Pulmonary artery endothelial cell (primary cell): ENCODE data around the gene GLIS2. TPM values are rescaled to one million over a fixed set of nuclear protein-coding genes. Genes with fewer than 3 reads are reported as not detected.
A peak's percentile ranks its signal among the peaks of the same experiment; 100 is the strongest.

ENCODE experiments used
- DNase-seq: peaks from one replicate; pipeline ENCODE4 v3.0.0-alpha.2; 2011; ENCODE audit warnings: low read depth, low spot score
- total RNA-seq: library from RNA; depleted of rRNA; stranded (reverse); fragments of >200 nt; gene quantifications from 2 replicates; pipeline ENCODE4 v1.2.3, GENCODE V29; 2014

GLIS2 gene
- total RNA-seq, 1 donor from 2014 or later: 1.6 TPM

DNA sequence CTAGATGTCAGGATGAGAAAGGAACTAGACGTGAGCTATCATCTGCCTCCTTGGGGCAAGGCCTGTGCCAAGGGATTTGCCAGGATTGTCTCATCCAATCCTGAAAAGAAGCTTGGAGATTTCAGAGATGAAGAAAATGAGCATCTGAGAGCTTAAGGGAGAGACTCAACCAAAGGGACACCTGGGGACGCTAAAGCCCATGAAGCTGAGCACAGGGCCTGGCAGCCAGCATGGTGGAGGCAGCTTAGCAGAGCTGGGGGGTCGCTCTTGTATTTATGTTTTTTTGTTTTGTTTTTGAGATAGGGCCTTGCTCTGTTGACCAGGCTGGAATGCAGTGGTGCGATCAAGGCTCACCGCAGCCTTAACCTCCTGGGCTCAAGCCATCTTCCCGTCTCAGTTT lies 18.4 kb upstream of the GLIS2 start:
- no peak for DNase-seq

DNA sequence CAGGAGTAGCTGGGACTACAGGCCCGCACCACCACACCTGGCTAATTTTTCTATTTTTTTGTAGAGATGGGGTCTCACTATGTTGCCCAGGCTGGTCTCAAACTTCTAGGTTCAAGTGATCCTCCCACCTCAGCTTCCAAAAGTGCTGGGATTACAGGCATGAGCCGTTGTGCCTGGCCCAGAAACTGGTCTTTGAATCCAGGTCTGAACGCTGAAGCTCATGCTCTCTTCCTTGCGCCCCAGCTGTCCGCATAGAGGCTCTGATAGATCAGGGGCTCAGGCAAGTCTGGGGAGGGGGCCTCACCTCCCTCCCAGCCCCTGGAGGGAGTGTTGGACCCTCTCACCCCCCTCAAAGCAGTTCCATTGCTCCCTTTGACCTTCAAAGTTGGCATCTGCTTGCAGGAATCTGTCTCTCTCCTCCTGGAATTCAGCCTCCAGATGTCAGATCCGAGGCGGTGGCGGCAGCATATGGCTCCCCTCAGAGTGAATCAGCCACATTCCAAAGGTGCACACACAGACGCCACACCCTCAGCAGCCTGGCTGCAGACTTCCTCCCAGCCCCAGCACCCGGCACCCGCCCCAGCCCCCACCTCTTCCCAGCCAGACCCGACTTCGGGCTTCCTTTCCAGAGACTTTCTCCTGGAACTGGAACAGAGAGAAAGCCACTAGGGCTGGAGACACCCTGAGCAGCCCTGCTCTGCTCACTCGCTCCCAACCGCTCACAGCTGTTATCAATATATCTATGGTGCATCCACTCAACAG lies 16.9 kb upstream of the GLIS2 start:
- peak; percentile 61 for DNase-seq

- DNase-seq: no peak
These were observed 14.7 kb upstream of the GLIS2 start for GRCh38 chr16:4301177-4301576.

DNA sequence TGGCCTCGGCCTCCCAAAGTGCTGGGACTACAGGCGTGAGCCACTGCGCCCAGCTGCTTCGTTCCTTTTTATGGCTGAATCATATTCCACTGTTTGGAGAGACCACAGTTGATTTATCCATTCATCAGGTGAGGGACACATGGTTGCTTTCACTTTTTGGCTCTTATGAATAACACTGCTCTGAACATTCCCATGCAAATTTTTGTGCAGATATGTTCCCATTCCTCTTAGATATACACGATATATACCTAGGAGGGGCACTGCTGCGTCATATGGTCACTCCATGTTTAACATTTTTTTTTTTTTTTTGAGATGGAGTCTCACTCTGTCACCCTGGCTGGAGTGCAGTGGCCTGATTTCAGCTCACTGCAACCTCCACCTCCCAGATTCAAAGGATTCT lies 13.9 kb upstream of the GLIS2 start:
- no peak for DNase-seq

GRCh38 chr16:4303973-4304372 lies 11.9 kb upstream of the GLIS2 start:
- DNase-seq: no peak

DNA sequence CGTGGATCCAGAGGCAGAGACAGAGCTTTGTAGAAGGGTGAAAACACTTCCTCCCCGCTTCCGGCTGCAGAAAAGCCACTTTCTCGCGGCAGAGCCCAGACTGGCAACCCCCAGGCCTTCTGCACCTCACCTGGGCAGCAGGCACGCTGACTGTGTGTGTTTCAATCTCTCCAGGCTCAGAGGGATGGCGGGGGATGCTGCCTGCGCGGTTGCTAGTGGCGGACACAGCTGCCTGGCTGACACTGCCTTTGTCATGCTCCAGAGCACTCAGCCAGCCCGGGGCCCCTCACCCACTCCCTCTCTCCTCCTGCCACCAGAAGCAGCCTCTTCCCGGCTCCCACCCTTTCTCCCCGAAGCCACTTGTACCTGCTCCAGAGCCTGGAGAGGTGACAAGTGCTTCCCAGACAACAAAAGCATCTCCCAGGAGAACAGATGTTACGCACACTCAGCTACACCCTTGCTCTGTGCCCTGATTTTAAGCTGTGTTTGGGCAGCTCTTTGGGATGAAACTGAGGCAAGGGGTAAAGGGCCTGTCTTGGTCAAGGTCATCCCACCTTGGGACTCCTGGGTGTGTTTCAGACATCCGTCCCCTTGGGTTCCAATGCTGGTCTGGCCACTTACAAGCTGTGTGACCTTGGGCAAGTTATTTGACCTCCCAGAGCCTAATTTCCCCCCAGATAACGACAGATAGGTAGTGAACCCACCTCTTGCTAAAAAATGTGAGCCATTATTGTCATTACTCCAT lies 9.2 kb upstream of the GLIS2 start:
- DNase-seq: no peak

GRCh38 chr16:4307215-4308037 lies 8.4 kb upstream of the GLIS2 start:
- peak; percentile 59 for DNase-seq

DNA sequence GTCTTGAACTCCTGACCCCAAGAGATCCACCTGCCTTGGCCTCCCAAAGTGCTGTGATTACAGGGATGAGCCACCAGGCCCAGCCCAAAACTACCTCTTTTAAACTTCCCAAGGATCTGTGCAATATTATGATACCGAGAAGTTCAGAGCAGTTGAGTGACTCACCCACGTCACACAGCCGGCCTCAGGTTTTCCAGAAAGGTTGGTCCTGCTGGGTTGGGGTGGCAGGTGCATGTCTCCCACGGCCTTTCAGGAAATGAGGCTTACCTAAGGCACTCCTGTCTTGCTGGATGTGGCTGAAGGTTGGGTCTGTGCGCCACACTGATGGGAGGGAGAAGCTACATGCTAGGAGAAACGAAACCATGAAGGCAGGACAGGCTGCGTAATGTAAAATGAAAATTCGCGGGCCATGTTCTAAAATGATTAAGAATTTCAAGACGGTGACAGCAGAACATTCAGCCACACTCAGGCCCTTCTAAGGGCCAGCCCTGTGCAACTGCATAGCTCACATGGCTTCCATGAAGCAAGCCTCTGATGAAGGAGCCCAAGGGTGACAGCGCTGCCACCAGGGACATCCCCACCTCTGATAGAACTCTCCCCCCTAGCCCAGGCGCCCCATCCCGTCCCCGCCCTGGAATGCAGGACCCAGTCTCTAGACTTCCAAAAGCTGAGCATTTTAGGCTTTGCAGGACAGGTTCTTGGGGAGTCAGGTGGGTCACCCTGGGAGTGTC lies 6.6 kb upstream of the GLIS2 start:
- DNase-seq: no peak

GRCh38 chr16:4309833-4310266 lies 6.0 kb upstream of the GLIS2 start:
- DNase-seq: peak; percentile 41

- no peak for DNase-seq
These were observed 2.0 kb upstream of the GLIS2 start for GRCh38 chr16:4313563-4314531.

DNA sequence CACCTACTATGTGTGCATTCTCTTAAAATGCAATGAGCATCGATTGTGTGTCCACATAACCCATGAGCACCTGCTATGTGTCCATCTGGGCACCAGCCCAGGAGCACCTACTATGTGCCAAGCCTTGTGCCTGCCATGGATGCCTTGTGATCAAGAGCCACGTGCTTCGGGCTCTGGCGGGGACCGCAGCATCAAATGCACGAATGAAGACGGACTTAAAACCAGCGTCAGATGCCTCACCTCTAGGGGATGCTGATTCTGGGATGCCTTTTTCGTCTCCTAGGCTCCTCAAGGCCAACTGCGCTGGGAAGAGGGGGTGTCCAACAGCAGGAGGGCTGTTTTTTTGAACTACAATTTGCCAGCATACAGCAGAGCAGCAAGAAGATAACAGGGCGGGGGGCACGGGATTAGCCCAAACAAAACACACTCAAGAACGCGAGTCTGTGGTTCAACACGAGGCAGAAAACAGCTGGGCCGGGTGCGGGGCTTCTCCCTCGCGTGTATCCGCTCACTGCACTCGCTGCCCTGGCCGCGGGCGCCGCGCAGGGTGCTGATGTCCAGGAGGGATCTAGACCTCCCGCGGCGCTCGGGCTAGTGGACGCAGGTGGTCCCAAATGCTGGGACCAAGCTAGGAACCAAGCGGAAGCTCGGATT lies 1.2 kb upstream of the GLIS2 start:
- DNase-seq: no peak

- DNase-seq: no peak
These were observed 419 bp downstream of the GLIS2 start for GRCh38 chr16:4316108-4316863.

GRCh38 chr16:4316864-4317531 lies 1.1 kb downstream of the GLIS2 start:
- no peak for DNase-seq

DNA sequence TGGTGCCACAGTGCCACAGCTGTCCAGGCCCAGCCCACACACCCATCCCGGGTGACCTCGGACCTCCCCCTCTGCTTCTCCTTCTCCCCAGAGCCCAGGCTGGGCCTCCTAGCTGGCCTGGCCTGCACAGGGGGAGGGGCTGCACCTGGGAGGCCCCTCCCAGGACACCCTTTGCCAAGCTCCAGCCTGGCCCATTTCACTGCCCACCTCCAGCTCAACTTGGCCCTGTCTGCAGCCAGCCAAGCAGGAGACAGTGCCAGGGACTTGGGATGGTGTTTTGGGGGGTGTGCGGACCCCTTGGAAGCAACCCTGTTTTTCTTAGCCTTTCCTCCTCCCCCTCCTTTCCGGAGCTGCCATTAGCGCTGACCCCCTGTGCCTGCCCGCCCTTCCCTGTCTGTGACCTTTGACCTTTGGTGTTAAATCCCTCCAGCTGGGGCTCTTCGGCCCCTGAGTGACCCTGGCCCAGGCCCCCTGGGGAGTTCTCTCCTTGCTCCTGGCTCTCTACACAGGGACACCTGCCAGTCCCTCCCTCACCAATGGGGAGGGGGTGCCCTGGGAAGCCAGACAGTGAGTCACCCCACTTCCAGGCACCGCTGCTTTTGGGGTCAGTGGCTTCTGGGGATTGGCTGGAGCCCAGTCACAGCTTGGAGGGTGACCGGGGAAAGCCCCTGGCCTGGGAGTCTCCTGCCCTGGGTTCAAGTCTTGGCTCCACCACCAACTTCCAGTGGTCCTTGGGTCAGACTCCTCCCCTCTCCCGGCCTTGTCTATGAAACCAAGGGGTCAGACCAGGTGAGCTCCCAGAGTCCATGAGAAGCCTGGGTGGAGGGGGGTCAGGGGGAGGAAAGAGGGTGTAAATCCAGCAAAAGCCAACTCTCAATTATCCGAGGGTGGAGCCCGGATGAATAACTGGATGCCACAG lies 1.9 kb downstream of the GLIS2 start:
- no peak for DNase-seq

DNA sequence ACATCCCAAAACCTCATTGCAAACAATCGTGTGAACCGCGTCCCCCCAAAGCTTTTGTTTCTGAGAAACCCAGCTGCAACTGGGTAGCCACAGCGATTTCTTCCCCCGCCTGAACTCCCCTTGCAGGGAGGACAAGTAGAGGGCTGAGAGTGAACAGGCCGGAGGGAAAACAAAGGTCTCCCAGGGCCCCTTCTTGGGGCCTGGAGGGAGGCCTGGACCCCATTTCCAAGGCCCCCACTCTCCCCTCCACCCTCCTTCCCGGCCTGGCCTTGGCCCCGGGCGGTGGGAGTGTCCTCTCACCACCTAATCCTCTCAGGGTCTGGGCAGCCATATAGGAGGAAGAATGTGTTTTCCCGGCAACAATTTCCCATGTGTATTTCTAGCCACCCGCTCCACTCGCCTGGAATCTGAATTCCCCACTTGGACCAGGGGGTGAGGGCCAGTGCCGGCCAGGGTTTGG lies 2.6 kb downstream of the GLIS2 start:
- DNase-seq: no peak

GRCh38 chr16:4318967-4319366 lies 3.1 kb downstream of the GLIS2 start:
- no peak for DNase-seq
